ENCODE results near the gene CYTH3.

Gene CYTH3

GRCh38 chr7:6272481-6273323 is at the start of gene CYTH3:
Gene CYTH3 (minus strand): TSS chr7:6272624. CDS start chr7:6272507, 117 bp downstream.
- H3K27ac ChIP-seq = peak within 1 kb of the TSS; percentile 47

GRCh38 chr7:6320791-6321190 is 48.4 kb upstream of the CYTH3 start:
- TF ChIP-seq ZFX (IDR thresholded peaks at IDR 0.05; ENCODE audit: borderline replicate concordance) (no peak), CTCF (IDR thresholded peaks at IDR 0.05) (no peak)
- H3K27ac ChIP-seq = no peak overlapping the region

More at GRCh38 chr7:6272481-6273323, at the start of gene CYTH3:
- no peak for TF ChIP-seq CTCF (IDR thresholded peaks at IDR 0.05)
- no peak for TF ChIP-seq ZFX (IDR thresholded peaks at IDR 0.05; ENCODE audit: borderline replicate concordance)

DNA sequence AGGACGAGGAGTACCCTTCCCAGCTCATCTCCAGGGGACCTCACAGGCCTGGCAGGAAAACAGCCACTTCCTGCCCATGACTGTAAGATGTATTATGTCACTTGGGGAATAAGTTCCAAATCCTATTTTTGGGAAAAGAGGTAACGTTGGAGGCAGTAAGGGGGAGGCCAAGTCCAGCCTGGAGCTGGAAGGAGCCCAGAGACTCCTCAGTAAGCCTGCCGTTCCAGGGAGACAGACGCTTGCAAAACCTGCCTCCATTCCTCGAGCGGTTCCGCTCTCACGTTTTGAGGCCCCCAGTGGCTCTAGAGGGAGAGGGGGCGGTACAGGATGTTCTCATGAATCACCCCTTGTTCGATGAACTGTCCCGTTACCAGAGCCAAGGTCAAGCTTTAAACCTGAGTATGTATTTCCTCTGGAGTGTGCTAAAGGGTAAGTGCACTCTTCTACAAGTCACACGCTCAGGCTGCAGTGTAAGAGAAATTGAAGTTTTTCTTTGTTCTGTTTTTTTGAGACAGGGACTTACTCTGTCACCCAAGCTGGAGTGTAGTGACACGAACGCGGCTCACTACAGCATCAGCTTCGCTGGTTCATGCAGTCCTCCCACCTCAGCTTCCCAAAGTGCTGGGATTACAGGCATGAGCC is 45.5 kb upstream of the CYTH3 start:
- H3K27ac ChIP-seq = no peak overlapping the region
- TF ChIP-seq CTCF (IDR thresholded peaks at IDR 0.05) = no peak
- TF ChIP-seq ZFX (IDR thresholded peaks at IDR 0.05; ENCODE audit: borderline replicate concordance) = no peak

DNA sequence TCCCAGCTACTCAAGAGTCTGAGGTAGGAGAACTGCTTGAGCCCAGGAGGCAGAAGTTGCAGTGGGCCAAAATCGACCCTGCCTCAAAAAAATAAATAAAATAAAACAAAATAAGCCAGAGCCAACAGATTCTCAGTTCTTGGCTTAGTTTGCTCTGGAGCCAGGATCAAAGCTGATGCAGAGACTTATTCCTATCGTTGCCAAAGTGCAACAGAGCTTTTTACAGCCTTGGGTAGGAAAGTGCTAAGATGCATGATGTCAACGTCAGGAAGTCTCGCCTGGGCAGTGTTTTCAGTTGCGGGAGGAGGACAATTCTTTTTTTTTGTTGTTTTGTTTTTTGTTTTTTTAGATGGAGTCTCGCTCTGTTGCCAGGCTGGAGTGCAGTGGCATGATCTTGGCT is 43.8 kb upstream of the CYTH3 start:
- no peak overlapping the region for H3K27ac ChIP-seq
- TF ChIP-seq CTCF (IDR thresholded peaks at IDR 0.05) (no peak), ZFX (IDR thresholded peaks at IDR 0.05; ENCODE audit: borderline replicate concordance) (no peak)

DNA sequence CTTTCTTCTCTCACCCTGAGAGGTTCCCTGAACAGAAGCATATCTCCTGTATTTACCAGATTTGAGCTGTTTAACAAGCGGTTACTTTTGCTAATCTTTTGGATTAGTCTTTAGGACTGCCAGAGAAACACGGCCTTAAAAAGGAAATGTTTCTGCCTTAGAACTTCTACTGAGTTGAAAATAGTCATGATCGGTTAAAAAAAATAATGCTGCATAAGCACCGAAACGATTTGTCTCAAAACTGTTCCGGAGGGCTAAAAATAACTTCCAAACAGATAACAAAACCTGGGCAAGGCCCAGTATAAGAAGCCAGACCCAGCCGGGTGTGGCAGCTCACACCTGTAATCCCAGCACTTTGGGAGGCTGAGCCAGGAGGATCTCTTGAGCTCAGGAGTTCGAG is 43.3 kb upstream of the CYTH3 start:
- TF ChIP-seq ZFX (IDR thresholded peaks at IDR 0.05; ENCODE audit: borderline replicate concordance) = no peak
- TF ChIP-seq CTCF (IDR thresholded peaks at IDR 0.05) = no peak
- H3K27ac ChIP-seq = no peak overlapping the region

GRCh38 chr7:6310271-6310993 is 38.0 kb upstream of the CYTH3 start:
- no peak for TF ChIP-seq CTCF (IDR thresholded peaks at IDR 0.05)
- no peak for TF ChIP-seq ZFX (IDR thresholded peaks at IDR 0.05; ENCODE audit: borderline replicate concordance)
- H3K27ac ChIP-seq = no peak overlapping the region

All from 22Rv1 (cell line).